GM19438 (cell line): ENCODE data around the gene PCDHB10.
"Not testable (repeated sequence)": the region's sequence is repeated elsewhere in the genome, so short reads cannot be mapped to it uniquely, and the experiment has no call there.

Source experiments
- ATAC-seq: cut with Tn5 transposase; IDR thresholded peaks from one replicate; pipeline ENCODE4 v1.9.1; 2021; ENCODE audit warnings: low read depth; ENCODE audit not compliant: unreplicated experiment

PCDHB10 gene

DNA sequence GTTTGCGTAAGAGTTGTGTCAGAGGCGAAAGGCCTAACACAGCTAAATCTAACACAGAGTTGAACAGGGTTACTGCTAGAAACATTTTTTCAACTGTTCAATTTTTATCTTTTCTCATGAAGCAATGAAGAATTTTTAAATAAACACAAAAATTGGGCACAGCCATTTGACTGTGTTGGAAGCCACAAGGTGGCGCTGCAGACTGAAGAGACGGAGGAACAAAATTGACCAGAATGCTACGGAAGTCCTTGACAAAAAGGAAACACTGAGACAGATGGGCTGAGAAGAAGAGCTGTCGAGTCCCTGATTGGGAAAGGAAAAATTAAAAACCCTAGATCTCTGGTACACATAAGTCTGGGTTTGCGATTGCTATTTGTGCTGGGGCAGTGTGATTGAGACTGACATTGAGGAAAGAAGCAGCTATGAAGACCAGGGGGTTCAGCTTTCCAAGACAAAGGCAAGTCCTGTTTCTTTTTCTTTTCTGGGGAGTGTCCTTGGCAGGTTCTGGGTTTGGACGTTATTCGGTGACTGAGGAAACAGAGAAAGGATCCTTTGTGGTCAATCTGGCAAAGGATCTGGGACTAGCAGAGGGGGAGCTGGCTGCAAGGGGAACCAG lies 5.1 kb upstream of the PCDHB10 start, which contains the start of gene PCDHB9:
Gene PCDHB9 (plus strand): TSS at position 265 of the 616 bp plus-strand sequence. CDS start 158 bp downstream, at position 423.
- no peak for ATAC-seq

- not testable (repeated sequence) for ATAC-seq
Measured at GRCh38 chr5:141188682-141189081, 3.5 kb upstream of the PCDHB10 start.

- ATAC-seq, result not testable (repeated sequence)
Measured at GRCh38 chr5:141189131-141189530, 3.0 kb upstream of the PCDHB10 start.

- not testable (repeated sequence) for ATAC-seq
Measured at GRCh38 chr5:141194332-141194731, 2.2 kb downstream of the PCDHB10 start.

DNA sequence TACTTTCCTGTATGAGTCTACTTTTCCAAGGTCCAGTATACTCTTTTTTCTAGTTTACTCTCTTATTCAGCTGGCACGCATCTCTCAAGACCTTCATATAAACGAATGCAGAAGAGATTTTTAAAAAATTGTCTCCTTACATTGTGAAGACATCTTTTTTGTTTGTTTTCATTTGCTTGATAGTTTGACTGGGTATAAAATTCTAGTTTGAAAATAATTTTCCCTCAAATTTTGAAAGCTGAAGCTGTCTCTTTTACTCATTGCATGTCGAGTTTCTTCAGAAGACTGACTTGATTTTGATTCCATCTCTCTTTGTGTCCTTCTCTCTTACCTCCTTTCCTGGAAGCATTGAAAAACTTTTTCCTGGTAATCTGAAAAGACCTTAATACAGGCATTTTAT lies 4.2 kb downstream of the PCDHB10 start:
- ATAC-seq, result no peak

DNA sequence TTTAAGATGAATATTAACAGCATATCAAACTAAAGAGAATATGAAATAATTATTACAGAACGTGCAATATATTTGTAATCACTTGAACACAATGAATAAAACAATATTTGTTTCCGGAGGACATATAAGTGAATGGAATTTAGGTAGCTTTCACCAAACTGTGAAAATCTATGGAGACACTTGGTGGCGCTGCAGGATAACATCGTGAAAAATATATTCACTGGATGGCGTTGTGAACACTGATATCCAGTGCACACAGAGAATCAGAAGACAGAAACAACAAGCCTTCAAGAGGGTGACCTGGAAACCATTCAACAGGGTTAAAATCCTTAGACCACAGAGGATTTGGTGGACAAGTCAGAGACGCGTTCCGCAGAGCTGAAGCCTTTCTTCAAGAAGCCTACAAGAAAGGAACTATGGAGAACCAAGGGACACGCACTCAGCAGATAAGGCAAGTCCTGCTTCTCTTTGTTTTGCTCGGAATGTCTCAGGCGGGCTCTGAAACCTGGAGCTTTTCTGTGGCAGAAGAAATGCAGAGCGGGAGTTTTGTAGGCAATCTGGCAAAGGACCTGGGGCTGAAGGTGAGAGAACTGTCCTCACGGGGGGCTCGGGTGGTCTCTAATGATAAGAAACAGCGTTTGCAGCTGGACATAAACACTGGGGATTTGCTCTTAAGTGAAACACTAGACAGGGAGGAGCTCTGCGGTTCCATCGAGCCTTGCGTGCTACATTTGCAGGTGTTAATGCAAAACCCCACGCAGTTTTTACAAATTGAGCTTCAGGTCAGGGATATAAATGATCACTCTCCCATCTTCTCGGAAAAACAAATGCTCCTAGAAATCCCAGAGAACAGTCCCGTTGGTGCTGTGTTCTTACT lies 7.4 kb downstream of the PCDHB10 start, which contains the start of gene PCDHB11:
Gene PCDHB11 (plus strand): TSS at position 269 of the 877 bp plus-strand sequence. CDS start 148 bp downstream, at position 417.
- no peak for ATAC-seq

DNA sequence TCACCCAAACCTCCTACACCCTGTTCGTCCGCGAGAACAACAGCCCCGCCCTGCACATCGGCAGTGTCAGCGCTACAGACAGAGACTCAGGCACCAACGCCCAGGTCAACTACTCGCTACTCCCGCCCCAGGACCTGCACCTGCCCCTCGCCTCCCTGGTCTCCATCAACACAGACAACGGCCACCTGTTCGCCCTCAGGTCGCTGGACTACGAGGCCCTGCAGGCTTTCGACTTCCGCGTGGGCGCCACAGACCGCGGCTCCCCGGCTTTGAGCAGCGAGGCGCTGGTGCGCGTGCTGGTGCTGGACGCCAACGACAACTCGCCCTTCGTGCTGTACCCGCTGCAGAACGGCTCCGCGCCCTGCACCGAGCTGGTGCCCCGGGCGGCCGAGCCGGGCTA lies 9.0 kb downstream of the PCDHB10 start:
- not testable (repeated sequence) for ATAC-seq

DNA sequence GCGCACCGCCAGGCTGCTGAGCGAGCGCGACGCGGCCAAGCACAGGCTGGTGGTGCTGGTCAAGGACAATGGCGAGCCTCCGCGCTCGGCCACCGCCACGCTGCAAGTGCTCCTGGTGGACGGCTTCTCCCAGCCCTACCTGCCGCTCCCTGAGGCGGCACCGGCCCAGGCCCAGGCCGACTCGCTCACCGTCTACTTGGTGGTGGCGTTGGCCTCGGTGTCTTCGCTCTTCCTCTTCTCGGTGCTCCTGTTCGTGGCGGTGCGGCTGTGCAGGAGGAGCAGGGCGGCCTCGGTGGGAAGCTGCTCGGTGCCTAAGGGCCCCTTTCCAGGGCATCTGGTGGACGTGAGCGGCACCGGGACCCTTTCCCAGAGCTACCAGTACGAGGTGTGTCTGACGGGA lies 9.5 kb downstream of the PCDHB10 start:
- ATAC-seq, result not testable (repeated sequence)

DNA sequence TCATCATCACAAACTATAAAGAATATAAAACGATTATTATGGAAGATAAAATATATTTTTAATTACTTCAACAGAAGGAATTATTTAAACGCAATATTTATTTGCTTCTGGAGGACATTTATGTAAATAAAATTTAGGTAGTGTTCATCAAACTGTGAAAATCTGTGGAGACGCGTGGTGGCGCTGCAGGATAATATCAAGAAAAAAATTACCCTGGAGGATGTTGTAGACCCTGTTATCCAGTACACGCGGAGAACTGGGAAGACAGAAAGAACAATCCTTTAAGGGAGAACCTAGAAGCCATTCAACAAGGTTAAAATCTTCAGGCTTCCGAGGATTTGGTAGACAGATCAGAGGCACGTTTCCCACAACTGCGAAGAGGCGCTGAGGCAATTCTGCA lies 16.3 kb downstream of the PCDHB10 start, which contains the start of gene PCDHB12:
Gene PCDHB12 (plus strand): TSS at position 242 of the 400 bp plus-strand sequence. CDS start 189 bp downstream, outside the sequence.
- ATAC-seq, result no peak

GRCh38 chr5:141210281-141210680 lies 18.1 kb downstream of the PCDHB10 start:
- ATAC-seq, result not testable (repeated sequence)

- ATAC-seq, result not testable (repeated sequence)
Measured at GRCh38 chr5:141210849-141211248, 18.7 kb downstream of the PCDHB10 start.

GRCh38 chr5:141213656-141214339 lies 21.6 kb downstream of the PCDHB10 start, which contains the start of gene PCDHB13:
PCDHB13 (plus strand) TSS chr5:141213919; CDS start chr5:141214124, 205 bp downstream.
- not testable (repeated sequence) for ATAC-seq

- ATAC-seq, result not testable (repeated sequence)
Measured at GRCh38 chr5:141214583-141214982, 22.4 kb downstream of the PCDHB10 start.

DNA sequence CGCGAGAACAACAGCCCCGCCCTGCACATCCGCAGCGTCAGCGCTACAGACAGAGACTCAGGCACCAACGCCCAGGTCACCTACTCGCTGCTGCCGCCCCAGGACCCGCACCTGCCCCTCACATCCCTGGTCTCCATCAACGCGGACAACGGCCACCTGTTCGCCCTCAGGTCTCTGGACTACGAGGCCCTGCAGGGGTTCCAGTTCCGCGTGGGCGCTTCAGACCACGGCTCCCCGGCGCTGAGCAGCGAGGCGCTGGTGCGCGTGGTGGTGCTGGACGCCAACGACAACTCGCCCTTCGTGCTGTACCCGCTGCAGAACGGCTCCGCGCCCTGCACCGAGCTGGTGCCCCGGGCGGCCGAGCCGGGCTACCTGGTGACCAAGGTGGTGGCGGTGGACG lies 23.4 kb downstream of the PCDHB10 start:
- not testable (repeated sequence) for ATAC-seq

DNA sequence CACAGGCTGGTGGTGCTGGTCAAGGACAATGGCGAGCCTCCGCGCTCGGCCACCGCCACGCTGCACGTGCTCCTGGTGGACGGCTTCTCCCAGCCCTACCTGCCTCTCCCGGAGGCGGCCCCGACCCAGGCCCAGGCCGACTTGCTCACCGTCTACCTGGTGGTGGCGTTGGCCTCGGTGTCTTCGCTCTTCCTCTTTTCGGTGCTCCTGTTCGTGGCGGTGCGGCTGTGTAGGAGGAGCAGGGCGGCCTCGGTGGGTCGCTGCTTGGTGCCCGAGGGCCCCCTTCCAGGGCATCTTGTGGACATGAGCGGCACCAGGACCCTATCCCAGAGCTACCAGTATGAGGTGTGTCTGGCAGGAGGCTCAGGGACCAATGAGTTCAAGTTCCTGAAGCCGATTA lies 23.9 kb downstream of the PCDHB10 start:
- not testable (repeated sequence) for ATAC-seq

- ATAC-seq, result no peak
Measured at GRCh38 chr5:141223112-141223783, 31.1 kb downstream of the PCDHB10 start, which contains the start of gene PCDHB14. PCDHB14 (plus strand) TSS chr5:141223343; CDS start chr5:141223506, 163 bp downstream.

- not testable (repeated sequence) for ATAC-seq
Measured at GRCh38 chr5:141224844-141225243, 32.7 kb downstream of the PCDHB10 start.

DNA sequence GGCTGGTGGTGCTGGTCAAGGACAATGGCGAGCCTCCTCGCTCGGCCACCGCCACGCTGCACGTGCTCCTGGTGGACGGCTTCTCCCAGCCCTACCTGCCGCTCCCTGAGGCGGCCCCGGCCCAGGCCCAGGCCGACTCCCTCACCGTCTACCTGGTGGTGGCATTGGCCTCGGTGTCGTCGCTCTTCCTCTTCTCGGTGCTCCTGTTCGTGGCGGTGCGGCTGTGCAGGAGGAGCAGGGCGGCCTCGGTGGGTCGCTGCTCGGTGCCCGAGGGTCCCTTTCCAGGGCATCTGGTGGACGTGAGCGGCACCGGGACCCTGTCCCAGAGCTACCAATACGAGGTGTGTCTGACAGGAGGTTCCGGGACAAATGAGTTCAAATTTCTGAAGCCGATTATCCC lies 33.3 kb downstream of the PCDHB10 start:
- ATAC-seq, result not testable (repeated sequence)

GRCh38 chr5:141234109-141234667 lies 42.0 kb downstream of the PCDHB10 start:
- no peak for ATAC-seq

- not testable (repeated sequence) for ATAC-seq
Measured at GRCh38 chr5:141235922-141236321, 43.8 kb downstream of the PCDHB10 start.
